T-helper 2 cell treated with Interferon-gamma antibody and Interleukin-4, amounts not matched to agents 100 ng/mL and 5 ng/mL, for 36 hours (primary cell): ENCODE data around the gene CFTR. TPM values are rescaled to one million over a fixed set of nuclear protein-coding genes. Genes with fewer than 3 reads are reported as not detected.

ENCODE experiments used
- intact Hi-C: fragments of 100-400 bp; cut with micrococcal nuclease; formaldehyde crosslinking; loops from one replicate; pipeline ENCODE4 v1.15.1; 2023
- total RNA-seq: library from RNA; stranded (reverse); gene quantifications from 2 replicates; pipeline ENCODE4 v1.2.3, GENCODE V29; 2022

The CFTR gene
- total RNA-seq, 1 donor from 2014 or later = not detected

- intact Hi-C loops = no loop called here
These were observed 165.8 kb downstream of the CFTR start for GRCh38 chr7:117645481-117646165.

- intact Hi-C loops = no loop called here
These were observed 168.5 kb downstream of the CFTR start for GRCh38 chr7:117648203-117648866.

- intact Hi-C loops = no loop called here
These were observed 173.3 kb downstream of the CFTR start for GRCh38 chr7:117652943-117653680.

GRCh38 chr7:117654780-117655179 lies 175.0 kb downstream of the CFTR start:
- intact Hi-C loops = no loop called here

GRCh38 chr7:117656806-117657205 lies 177.0 kb downstream of the CFTR start:
- intact Hi-C loops = no loop called here

- intact Hi-C loops = no loop called here
These were observed 179.7 kb downstream of the CFTR start for GRCh38 chr7:117659531-117660011.

- intact Hi-C loops = no loop called here
These were observed 181.5 kb downstream of the CFTR start for GRCh38 chr7:117661328-117661727.

- intact Hi-C loops = no loop called here
These were observed 184.2 kb downstream of the CFTR start for GRCh38 chr7:117664047-117664446.

- intact Hi-C loops = no loop called here
These were observed 185.5 kb downstream of the CFTR start for GRCh38 chr7:117665368-117665767.

- intact Hi-C loops = no loop called here
These were observed 186.2 kb downstream of the CFTR start for GRCh38 chr7:117666031-117666430.

GRCh38 chr7:117666689-117667088 lies 186.9 kb downstream of the CFTR start:
- intact Hi-C loops = no loop called here

- intact Hi-C loops = no loop called here
These were observed 187.6 kb downstream of the CFTR start for GRCh38 chr7:117667456-117667855.

GRCh38 chr7:117669818-117670217 lies 190.0 kb downstream of the CFTR start:
- intact Hi-C loops = loop anchor here (5.0 kb wide), 1 partner anchor 213 kb away; no protein-coding TSS in a partner anchor

- intact Hi-C loops = loop anchor here (5.0 kb wide), 1 partner anchor 215 kb away; no protein-coding TSS in a partner anchor
These were observed 192.6 kb downstream of the CFTR start for GRCh38 chr7:117672453-117672852.

- intact Hi-C loops = loop anchor here (5.0 kb wide), 1 partner anchor 216 kb away; no protein-coding TSS in a partner anchor
These were observed 193.5 kb downstream of the CFTR start for GRCh38 chr7:117673367-117673766.

GRCh38 chr7:117673839-117674238 lies 194.0 kb downstream of the CFTR start:
- intact Hi-C loops = loop anchor here (5.0 kb wide), 1 partner anchor 217 kb away; no protein-coding TSS in a partner anchor

GRCh38 chr7:117674617-117675016 lies 194.8 kb downstream of the CFTR start:
- intact Hi-C loops = loop anchor here (5.0 kb wide), 1 partner anchor 217 kb away; no protein-coding TSS in a partner anchor

GRCh38 chr7:117675497-117676435 lies 195.9 kb downstream of the CFTR start:
- intact Hi-C loops = no loop called here

GRCh38 chr7:117679120-117679519 lies 199.3 kb downstream of the CFTR start:
- intact Hi-C loops = no loop called here

- intact Hi-C loops = no loop called here
These were observed 203.0 kb downstream of the CFTR start for GRCh38 chr7:117682681-117683385.
